BJ (cell line): ENCODE results near the gene CCDC66. TPM values are rescaled to one million over a fixed set of nuclear protein-coding genes. Genes with fewer than 3 reads are reported as not detected.

Experiments
- CTCF ChIA-PET: fragments of 350-600 bp; formaldehyde crosslinking; extraction: SDS; loops from one replicate; lab custom pipeline; 2021; ENCODE audit warnings: antibody characterized with exemption, inconsistent platforms; lab: Yijun Ruan, JAX
- POLR2A ChIA-PET: fragments of 300-600 bp; sonication (Branson Sonifier 250); formaldehyde crosslinking; extraction: SDS; loops from one replicate; lab custom pipeline; 2021; ENCODE audit warnings: antibody characterized with exemption; lab: Charles Lee
- DNase-seq: peaks from one replicate; pipeline ENCODE4 v3.0.0-alpha.2; 2011; ENCODE audit warnings: low read depth
- H3K27me3 ChIP-seq: 2 replicates; pipeline ENCODE4 v1.6.0; 2011; ENCODE audit warnings: low read length; ENCODE audit not compliant: control insufficient read depth, insufficient read depth
- H3K36me3 ChIP-seq: 2 replicates; pipeline ENCODE4 v1.5.1; 2011; ENCODE audit warnings: low read length; ENCODE audit not compliant: control insufficient read depth, insufficient read depth
- H3K4me3 ChIP-seq: 2 replicates; pipeline ENCODE4 v1.5.1; 2011; ENCODE audit warnings: low read depth, mild to moderate bottlenecking, control low read depth, low read length
- polyA plus RNA-seq: library from polyadenylated mRNA; depleted of rRNA; stranded (reverse); fragments of >200 nt; gene quantifications from 2 replicates; pipeline ENCODE4 v1.2.3, GENCODE V29; 2011
- TF ChIP-seq, protein P1 (sequence below): IDR thresholded peaks from 2 replicates; pipeline ENCODE4 v1.5.1; 2011; ENCODE audit warnings: low read depth, mild to moderate bottlenecking, control low read depth, inconsistent platforms, low read length, moderate library complexity; ENCODE audit not compliant: insufficient read depth

CCDC66 gene
- polyA plus RNA-seq, 1 experiment = 4.7 TPM

DNA sequence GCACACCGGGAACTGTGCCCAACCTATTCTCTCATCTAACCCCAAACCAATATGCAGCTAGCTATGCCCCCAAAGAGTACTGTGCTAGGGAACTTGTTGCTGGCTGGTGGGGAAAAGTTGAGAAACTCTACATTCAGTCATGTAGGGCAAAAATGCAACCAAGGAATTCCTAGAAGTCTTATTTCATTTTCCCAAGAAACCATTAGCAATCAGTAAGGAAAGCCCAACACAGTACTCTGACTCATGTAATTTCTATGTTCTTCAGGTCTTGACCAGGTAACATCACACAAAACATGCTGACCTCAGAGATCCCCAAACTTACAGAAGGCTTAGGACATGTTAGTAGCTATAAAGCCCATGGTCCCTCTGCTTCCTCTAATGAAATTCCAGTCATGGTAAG is 74.0 kb downstream of the CCDC66 start:
- Histone ChIP-seq H3K4me3 (no peak overlapping the region), H3K27me3 (no peaks in the 10 kb centered on the region), H3K36me3 (peaks cover 3% of the 10 kb centered on the region)
- DNase-seq = no peak
- ChIA-PET POLR2A (interaction anchor here (0.5 kb wide), 1 partner anchor 43 kb away, joined by 4 read pairs; no protein-coding TSS in a partner anchor), CTCF (no interaction called here)
- TF ChIP-seq, protein P1, sequence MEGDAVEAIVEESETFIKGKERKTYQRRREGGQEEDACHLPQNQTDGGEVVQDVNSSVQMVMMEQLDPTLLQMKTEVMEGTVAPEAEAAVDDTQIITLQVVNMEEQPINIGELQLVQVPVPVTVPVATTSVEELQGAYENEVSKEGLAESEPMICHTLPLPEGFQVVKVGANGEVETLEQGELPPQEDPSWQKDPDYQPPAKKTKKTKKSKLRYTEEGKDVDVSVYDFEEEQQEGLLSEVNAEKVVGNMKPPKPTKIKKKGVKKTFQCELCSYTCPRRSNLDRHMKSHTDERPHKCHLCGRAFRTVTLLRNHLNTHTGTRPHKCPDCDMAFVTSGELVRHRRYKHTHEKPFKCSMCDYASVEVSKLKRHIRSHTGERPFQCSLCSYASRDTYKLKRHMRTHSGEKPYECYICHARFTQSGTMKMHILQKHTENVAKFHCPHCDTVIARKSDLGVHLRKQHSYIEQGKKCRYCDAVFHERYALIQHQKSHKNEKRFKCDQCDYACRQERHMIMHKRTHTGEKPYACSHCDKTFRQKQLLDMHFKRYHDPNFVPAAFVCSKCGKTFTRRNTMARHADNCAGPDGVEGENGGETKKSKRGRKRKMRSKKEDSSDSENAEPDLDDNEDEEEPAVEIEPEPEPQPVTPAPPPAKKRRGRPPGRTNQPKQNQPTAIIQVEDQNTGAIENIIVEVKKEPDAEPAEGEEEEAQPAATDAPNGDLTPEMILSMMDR = no peak

DNA sequence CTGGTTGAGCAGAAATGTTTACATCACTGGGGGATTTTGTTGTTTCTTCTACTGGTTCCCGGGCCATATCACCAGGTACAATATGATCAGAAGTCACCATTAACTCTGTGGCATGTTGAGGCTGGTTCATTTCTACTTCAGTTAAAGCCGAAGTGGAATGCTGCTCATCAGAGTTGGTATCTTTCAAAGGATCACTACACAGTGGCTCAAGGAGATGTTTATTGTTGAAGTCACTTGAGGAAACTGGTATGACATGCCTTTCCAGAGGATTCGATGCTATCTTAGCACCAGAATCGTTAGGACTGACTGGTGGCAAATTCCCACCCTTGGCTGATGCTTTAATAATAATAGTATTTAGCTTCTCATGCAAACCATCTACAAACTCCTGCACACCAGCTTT is 76.2 kb downstream of the CCDC66 start:
- Histone ChIP-seq H3K27me3 (no peaks in the 10 kb centered on the region), H3K36me3 (peaks cover 4% of the 10 kb centered on the region), H3K4me3 (no peak overlapping the region)
- CTCF ChIA-PET = no interaction called here
- POLR2A ChIA-PET = no interaction called here
- TF ChIP-seq, protein P1 = no peak
- no peak for DNase-seq

DNA sequence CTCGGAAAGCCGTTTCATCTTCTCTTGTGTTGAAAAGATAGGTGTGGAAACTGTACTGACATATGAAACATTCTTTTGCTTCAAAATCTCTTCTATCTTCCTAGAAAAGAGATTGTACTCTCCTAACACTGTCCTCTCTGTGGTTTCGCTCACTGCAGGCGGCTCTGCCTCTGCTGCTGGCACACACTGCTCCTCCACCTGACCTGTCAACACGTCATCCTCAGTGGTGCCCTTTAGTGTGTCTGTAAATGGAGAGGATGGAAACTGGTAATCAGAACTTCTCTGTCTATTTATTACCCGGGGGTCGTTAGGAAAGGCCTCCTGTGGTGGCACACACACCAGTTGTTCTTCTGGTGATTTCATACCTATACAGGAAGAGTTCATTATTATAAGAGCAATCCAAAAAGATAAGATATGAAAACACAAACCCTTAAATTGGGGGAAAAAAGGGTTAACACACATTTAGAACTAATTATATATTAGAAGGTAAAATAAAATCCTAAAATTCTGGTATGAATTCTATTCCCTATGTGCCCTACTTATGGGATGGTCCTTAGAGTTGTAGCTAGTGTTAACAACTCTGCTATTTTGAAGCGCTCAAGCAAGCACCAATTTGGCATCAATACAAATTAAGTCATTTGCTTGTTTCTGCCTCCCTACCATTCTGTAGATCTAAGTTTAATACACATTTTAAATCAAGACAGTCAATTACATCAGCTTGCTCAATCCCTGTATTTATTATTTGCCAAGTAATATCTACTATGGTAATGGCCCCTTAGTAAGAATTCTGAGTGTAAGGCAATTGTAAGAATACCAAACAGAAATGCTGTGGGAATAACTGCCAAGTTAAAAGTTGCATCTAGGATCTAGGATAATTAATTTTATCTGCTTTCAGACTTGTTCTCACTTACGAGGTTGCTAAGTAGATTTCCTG is 76.9 kb downstream of the CCDC66 start:
- Histone ChIP-seq H3K4me3 (no peak overlapping the region), H3K36me3 (peaks cover 4% of the 10 kb centered on the region), H3K27me3 (no peaks in the 10 kb centered on the region)
- no peak for DNase-seq
- ChIA-PET POLR2A (no interaction called here), CTCF (no interaction called here)
- TF ChIP-seq, protein P1 = no peak

DNA sequence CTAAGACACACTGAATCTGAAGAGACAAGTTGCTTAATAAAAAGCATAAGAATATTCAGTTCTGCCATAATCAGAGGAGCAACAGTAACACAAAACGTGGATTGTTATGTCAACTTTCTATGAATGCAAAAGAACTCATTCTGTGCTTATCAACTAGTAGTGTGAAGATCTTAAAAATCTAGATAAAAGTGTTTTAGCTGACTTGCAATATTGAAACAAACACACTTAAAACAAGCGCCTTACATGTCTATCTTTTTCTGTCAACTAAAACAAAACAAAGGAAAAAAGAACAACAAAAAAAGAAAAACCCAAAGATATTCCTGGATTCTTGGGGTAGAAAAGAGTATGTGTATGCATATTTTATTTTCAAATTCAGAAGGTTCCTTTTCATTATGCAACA is 88.4 kb downstream of the CCDC66 start:
- ChIA-PET CTCF (no interaction called here), POLR2A (no interaction called here)
- H3K36me3 ChIP-seq = 0 out of 2 replicates have a peak, but pooled peaks cover 5% of the 10 kb centered on the region
- DNase-seq = no peak
- no peaks in the 10 kb centered on the region for H3K27me3 ChIP-seq
- no peak overlapping the region for H3K4me3 ChIP-seq
- TF ChIP-seq, protein P1 = no peak

DNA sequence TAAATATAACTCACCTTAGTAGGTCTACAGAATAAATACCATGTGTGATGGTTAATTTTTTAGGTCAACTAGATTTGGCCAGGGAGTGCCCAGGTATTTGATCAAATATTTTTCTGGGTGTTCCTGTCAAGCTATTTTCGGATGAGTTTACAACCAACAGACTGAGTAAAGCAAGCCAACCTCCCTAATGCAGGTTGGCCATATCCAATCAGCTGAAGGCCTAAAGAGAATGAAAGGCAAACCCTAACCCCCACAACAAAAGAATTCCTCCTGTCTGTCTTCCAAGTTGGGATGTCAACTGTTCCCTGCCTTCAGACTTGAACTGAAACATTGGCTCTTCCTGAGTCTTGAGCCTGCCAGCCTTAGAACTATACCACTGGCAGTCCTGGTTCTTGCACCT is 97.5 kb downstream of the CCDC66 start:
- CTCF ChIA-PET = no interaction called here
- Histone ChIP-seq H3K4me3 (no peak overlapping the region), H3K27me3 (no peaks in the 10 kb centered on the region), H3K36me3 (peaks cover 4% of the 10 kb centered on the region; the same call in 1 of the 2 replicates)
- POLR2A ChIA-PET = no interaction called here
- no peak for DNase-seq
- TF ChIP-seq, protein P1 = no peak
